T1000 (cell line): Measurements from ENCODE around the gene SLC16A6.
"Not testable (repeated sequence)": the region's sequence is repeated elsewhere in the genome, so short reads cannot be mapped to it uniquely, and the experiment has no call there.

Experiments used
- DNase-seq: peaks from one replicate; lab custom pipeline; 2025; ENCODE audit warnings: mixed read lengths; lab: John Stamatoyannopoulos, UW

The SLC16A6 gene

GRCh38 chr17:68220186-68220585 is 70.7 kb downstream of the SLC16A6 start:
- not testable (repeated sequence) for DNase-seq

- not testable (repeated sequence) for DNase-seq
Observed at GRCh38 chr17:68219429-68219828, 71.5 kb downstream of the SLC16A6 start.
